ENCODE measurements around the gene MAPK7.

Gene MAPK7

DNA sequence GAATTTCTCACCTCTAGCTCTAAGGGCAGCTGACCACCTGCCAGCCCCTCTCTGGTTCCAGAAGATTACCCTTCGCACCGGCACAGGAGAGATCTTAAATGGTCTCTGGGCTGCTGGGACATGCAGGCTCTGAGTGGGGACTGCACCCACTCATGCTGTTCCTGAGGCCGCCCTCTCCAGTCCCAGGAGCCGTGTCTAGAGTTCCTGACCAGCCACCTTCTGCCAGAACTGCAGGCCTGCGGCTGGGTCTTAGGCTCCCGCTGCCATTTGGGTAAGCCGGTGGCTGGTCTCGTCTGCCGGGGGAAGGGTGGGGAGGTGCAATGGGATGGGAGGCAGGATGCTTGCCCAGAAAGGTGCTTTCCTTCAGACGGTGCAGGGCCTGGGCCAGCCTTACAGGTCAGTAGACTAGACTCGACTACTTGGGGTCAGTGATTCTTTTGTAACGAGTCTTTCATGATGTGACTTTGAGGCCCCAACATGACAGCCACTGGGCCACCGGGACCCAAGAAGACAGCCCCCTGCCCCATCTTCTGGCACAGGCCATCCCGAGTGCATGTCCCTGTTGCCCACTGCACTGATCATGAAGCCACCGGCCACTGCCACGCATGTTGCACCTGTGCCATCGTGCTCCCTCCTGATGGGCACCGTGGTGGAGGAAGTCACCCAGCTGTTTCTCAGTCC lies 42.2 kb upstream of the MAPK7 start:
- Histone ChIP-seq H3K4me1 (peaks cover 0 to 14% (median 7%) of the 10 kb centered on the region in 4 donors), H3K27me3 (no peaks in the 10 kb centered on the region), H3K9me3 (no peaks in the 10 kb centered on the region), H3K27ac (no peak overlapping the region), H3K36me3 (peaks cover 0 to 42% (median 20%) of the 10 kb centered on the region in 3 donors), H3K4me3 (no peak overlapping the region)
- TF ChIP-seq, protein P1, sequence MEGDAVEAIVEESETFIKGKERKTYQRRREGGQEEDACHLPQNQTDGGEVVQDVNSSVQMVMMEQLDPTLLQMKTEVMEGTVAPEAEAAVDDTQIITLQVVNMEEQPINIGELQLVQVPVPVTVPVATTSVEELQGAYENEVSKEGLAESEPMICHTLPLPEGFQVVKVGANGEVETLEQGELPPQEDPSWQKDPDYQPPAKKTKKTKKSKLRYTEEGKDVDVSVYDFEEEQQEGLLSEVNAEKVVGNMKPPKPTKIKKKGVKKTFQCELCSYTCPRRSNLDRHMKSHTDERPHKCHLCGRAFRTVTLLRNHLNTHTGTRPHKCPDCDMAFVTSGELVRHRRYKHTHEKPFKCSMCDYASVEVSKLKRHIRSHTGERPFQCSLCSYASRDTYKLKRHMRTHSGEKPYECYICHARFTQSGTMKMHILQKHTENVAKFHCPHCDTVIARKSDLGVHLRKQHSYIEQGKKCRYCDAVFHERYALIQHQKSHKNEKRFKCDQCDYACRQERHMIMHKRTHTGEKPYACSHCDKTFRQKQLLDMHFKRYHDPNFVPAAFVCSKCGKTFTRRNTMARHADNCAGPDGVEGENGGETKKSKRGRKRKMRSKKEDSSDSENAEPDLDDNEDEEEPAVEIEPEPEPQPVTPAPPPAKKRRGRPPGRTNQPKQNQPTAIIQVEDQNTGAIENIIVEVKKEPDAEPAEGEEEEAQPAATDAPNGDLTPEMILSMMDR (IDR thresholded peaks at IDR 0.05) = no peak
- no peak for DNase-seq
- intact Hi-C loops (cut with DNase I; ENCODE audit: low total_unique reads) = no loop called here

DNA sequence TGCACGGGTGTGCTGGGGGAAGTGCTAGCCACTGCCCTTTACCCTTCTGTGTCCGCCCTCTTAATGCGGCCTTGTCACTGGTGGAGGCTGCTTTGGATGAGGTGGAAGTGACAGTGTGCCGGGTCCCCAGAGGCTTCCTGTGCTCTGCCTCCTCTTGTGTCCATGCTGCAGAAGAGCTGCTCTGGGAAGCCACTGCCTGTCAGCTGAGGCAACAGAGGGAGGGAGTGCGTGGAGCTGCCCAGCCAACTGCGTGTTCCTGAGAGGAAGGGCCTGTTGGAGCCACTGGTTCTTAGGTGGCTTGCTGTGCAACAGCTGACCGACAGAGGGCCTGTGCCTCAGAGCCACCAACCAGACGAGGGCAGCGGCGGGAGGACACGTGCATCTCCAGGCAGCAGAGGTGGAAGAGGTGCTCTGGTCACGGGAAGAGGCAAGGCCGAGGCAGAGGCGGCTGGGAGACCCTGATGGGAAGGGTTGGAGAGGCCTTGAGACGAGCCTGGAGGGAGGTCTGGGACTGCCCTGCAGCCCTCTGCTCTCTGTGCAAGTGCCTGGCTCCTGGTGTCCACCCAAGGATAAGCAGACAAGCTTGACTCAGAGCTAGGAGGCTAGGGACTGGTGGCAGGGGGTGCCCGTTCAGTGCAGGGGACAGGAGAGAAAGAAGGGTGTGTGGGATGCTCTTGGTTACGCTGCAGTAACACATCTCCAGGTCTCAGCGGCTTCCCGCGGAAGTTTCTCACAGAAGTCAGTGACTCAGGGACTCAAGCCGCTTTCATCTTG lies 41.2 kb upstream of the MAPK7 start:
- intact Hi-C loops (cut with DNase I; ENCODE audit: low total_unique reads) = no loop called here
- TF ChIP-seq, protein P1 (IDR thresholded peaks at IDR 0.05) = no peak
- H3K9me3 ChIP-seq = no peaks in the 10 kb centered on the region
- peak overlapping the region in 1 of 2 donors; percentile 32 for H3K27ac ChIP-seq
- H3K36me3 ChIP-seq = peaks cover 0 to 34% (median 16%) of the 10 kb centered on the region in 3 donors
- H3K27me3 ChIP-seq = no peaks in the 10 kb centered on the region
- no peak overlapping the region for H3K4me3 ChIP-seq
- peaks cover 0 to 16% (median 7%) of the 10 kb centered on the region in 4 donors for H3K4me1 ChIP-seq
- no peak for DNase-seq

DNA sequence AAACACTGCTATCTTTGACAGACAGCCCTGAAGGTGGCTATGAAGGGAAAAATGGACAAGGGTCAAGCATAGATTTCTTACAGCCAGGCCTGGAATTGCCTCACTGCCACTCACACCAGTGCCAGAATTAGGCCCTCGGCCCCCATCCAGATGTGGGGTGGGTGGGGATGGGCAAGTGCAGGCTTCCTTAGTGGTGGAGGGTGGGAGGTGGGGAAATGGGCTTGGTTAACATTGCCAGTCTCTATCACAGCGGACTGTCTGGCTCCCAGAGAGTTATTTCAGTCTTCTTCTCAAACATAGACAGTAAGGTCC lies 40.6 kb upstream of the MAPK7 start:
- peaks cover 0 to 29% (median 16%) of the 10 kb centered on the region in 3 donors for H3K36me3 ChIP-seq
- TF ChIP-seq, protein P1 (IDR thresholded peaks at IDR 0.05) = no peak
- H3K4me1 ChIP-seq = peaks cover 0 to 21% (median 9%) of the 10 kb centered on the region in 4 donors
- DNase-seq = no peak
- H3K27me3 ChIP-seq = no peaks in the 10 kb centered on the region
- H3K9me3 ChIP-seq = no peaks in the 10 kb centered on the region
- peak overlapping the region in 1 of 2 donors; percentile 32 for H3K27ac ChIP-seq
- intact Hi-C loops (cut with DNase I; ENCODE audit: low total_unique reads) = no loop called here
- H3K4me3 ChIP-seq = no peak overlapping the region

DNA sequence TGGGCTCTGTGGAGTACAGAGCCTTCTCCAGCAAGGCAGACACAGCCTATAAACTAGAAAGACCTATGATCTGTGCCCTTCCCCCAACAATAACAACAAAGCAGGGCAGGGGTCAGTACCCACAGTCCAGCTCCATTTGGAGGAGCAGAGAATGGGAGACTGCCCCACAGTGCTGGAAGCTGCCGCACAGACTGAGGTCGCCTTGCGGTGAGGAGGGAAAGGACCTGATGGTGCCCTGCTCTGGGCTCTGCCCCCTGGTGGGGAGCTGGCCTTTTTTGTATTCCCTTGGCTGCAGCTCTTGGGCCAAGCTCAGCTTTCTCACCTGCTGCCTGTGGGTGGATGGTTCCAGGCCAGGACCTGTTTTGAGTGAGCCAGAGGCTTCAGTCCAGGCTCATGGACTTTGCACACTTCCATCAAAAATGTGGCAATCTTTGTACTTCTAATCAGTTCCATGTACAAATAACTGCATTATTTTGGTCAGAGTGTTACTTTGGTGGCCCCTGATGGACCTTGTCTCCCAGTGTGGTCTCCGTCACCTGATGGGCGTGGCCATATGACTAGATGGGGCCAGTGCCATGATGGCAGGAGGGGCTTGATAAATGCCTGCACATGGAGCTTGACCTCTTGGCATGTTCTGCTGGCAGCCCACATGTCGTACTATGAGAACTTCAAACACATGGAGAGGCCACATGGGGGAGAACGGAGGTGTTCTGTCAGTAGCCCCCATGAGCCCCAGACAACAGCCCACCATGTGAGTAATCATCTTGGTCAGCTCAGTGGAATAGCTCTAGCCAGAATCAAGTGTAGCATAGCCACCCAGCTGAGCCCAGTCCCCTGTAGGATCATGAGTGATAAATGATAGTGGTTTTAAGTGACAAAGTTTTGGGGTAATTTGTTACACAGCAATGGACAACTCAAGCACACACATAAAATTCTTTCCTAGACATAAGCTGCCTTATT lies 40.0 kb upstream of the MAPK7 start:
- Histone ChIP-seq H3K9me3 (no peaks in the 10 kb centered on the region), H3K4me1 (peaks cover 0 to 24% (median 9%) of the 10 kb centered on the region in 4 donors), H3K27ac (peak overlapping the region in 1 of 2 donors; percentile 32), H3K27me3 (no peaks in the 10 kb centered on the region), H3K4me3 (no peak overlapping the region), H3K36me3 (peaks cover 0 to 23% (median 11%) of the 10 kb centered on the region in 3 donors)
- TF ChIP-seq, protein P1 (IDR thresholded peaks at IDR 0.05) = peak; percentile 46 to 64
- DNase-seq = no peak
- intact Hi-C loops (cut with DNase I; ENCODE audit: low total_unique reads) = no loop called here

DNA sequence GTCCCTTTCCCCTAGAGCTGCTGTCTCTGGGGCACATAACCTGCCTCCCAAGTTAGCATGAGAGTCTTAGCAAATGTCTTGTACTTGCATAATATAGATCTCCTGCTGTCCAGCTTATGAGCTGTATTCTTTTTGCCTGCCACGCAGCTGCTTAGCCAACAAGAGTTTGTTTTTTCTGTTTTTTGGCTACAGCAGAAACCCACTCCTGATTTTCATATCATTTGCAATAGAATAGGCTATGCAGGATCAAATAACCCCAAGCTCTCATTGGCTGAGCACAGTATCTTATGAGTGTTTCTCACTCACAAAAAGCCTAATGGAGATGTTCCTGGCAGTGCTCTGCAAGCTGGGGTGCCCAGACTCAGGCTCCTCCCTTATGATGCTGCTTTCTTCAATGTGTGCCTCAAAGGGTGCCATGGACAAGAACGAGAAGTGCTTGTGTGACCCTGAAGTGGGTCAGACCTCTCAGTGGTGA lies 38.9 kb upstream of the MAPK7 start:
- Histone ChIP-seq H3K27ac (no peak overlapping the region), H3K4me1 (peaks cover 0 to 24% (median 10%) of the 10 kb centered on the region in 4 donors), H3K27me3 (no peaks in the 10 kb centered on the region), H3K4me3 (no peak overlapping the region), H3K9me3 (no peaks in the 10 kb centered on the region), H3K36me3 (peaks cover 0 to 12% (median under 1%) of the 10 kb centered on the region in 3 donors)
- intact Hi-C loops (cut with DNase I; ENCODE audit: low total_unique reads) = no loop called here
- TF ChIP-seq, protein P1 (IDR thresholded peaks at IDR 0.05) = no peak
- DNase-seq = no peak

All from tibial artery (tissue), 4 donors.